ENCODE data around the gene RAB3C.
"Not testable (repeated sequence)": the region's sequence is repeated elsewhere in the genome, so short reads cannot be mapped to it uniquely, and the experiment has no call there.

RAB3C gene

GRCh38 chr5:58674070-58674469 is 91.2 kb downstream of the RAB3C start:
- H3K4me3 ChIP-seq (ENCODE audit: low read length): no peak overlapping the region
- H3K9me3 ChIP-seq (ENCODE audit: control insufficient read depth, insufficient read depth, low read length): no peaks in the 10 kb centered on the region
- H3K36me3 ChIP-seq (ENCODE audit: control insufficient read depth, insufficient read depth, low read length): no peaks in the 10 kb centered on the region
- no peaks in the 10 kb centered on the region for H3K27me3 ChIP-seq (ENCODE audit: control insufficient read depth, insufficient read depth, low read length)
- WGBS (ENCODE audit: insufficient coverage, insufficient read length): no CpG with 5 or more reads among the region's 2 CpGs
- H3K27ac ChIP-seq (ENCODE audit: low read length): no peak overlapping the region
- no peaks in the 10 kb centered on the region for H3K4me1 ChIP-seq (ENCODE audit: control insufficient read depth, insufficient read depth, low read length)
- DNase-seq (ENCODE audit: low read depth, low spot score): no peak

DNA sequence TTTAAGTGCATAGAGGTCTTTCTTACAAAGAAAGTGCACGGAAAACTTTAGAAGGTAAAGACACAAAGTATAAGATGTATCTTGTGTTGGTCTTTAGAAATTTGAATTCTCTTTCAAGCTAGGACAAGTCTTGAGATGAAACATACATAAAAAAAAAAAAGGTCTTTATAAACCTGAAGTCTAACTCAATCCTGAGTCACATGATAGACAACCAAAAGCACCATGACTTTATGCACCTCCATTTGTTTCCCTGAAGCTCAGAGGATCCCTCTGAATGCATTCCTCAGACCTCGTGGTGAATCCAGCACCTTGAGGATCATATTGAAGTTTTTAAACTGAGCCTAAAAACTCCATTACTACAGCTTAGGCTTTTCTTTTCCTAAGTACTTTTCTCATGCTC is 91.8 kb downstream of the RAB3C start:
- Histone ChIP-seq H3K9me3 (ENCODE audit: control insufficient read depth, insufficient read depth, low read length) (no peaks in the 10 kb centered on the region), H3K27ac (ENCODE audit: low read length) (no peak overlapping the region), H3K4me3 (ENCODE audit: low read length) (no peak overlapping the region), H3K36me3 (ENCODE audit: control insufficient read depth, insufficient read depth, low read length) (no peaks in the 10 kb centered on the region), H3K27me3 (ENCODE audit: control insufficient read depth, insufficient read depth, low read length) (no peaks in the 10 kb centered on the region), H3K4me1 (ENCODE audit: control insufficient read depth, insufficient read depth, low read length) (no peaks in the 10 kb centered on the region)
- WGBS (ENCODE audit: insufficient coverage, insufficient read length): no CpG with 5 or more reads among the region's 2 CpGs
- no peak for DNase-seq (ENCODE audit: low read depth, low spot score)

DNA sequence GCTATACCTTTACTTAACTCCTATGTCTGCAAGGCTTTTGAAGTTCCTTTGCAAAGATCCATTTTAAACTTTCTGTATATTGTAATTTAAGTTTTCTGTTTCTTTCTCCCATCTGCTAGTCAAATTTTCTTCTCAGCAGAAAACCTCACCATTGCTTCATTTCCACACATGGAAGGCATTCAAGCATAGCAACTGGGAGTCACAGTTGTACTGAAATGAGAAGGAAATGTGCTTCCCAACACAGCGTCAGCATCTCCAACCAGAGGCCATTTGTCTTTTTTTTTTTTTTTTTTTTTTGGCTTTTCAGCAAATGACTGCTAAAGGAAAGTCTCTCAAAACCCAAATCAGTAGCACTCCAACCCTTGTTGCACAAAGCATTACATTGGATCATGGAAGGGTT is 92.5 kb downstream of the RAB3C start:
- H3K27me3 ChIP-seq (ENCODE audit: control insufficient read depth, insufficient read depth, low read length): no peaks in the 10 kb centered on the region

GRCh38 chr5:58677650-58678049 is 94.8 kb downstream of the RAB3C start:
- no CpG with 5 or more reads among the region's 2 CpGs for WGBS (ENCODE audit: insufficient coverage, insufficient read length)
- Histone ChIP-seq H3K4me1 (ENCODE audit: control insufficient read depth, insufficient read depth, low read length) (no peaks in the 10 kb centered on the region), H3K27me3 (ENCODE audit: control insufficient read depth, insufficient read depth, low read length) (no peaks in the 10 kb centered on the region), H3K9me3 (ENCODE audit: control insufficient read depth, insufficient read depth, low read length) (no peaks in the 10 kb centered on the region), H3K36me3 (ENCODE audit: control insufficient read depth, insufficient read depth, low read length) (no peaks in the 10 kb centered on the region), H3K4me3 (ENCODE audit: low read length) (no peak overlapping the region), H3K27ac (ENCODE audit: low read length) (no peak overlapping the region)
- DNase-seq (ENCODE audit: low read depth, low spot score): no peak

More for the DNA sequence above, 92.5 kb downstream of the RAB3C start:
- Histone ChIP-seq H3K36me3 (ENCODE audit: control insufficient read depth, insufficient read depth, low read length) (no peaks in the 10 kb centered on the region), H3K4me3 (ENCODE audit: low read length) (no peak overlapping the region), H3K9me3 (ENCODE audit: control insufficient read depth, insufficient read depth, low read length) (no peaks in the 10 kb centered on the region), H3K4me1 (ENCODE audit: control insufficient read depth, insufficient read depth, low read length) (no peaks in the 10 kb centered on the region), H3K27ac (ENCODE audit: low read length) (no peak overlapping the region)
- WGBS (ENCODE audit: insufficient coverage, insufficient read length): no CpG with 5 or more reads among the region's 1 CpG
- DNase-seq (ENCODE audit: low read depth, low spot score): no peak

DNA sequence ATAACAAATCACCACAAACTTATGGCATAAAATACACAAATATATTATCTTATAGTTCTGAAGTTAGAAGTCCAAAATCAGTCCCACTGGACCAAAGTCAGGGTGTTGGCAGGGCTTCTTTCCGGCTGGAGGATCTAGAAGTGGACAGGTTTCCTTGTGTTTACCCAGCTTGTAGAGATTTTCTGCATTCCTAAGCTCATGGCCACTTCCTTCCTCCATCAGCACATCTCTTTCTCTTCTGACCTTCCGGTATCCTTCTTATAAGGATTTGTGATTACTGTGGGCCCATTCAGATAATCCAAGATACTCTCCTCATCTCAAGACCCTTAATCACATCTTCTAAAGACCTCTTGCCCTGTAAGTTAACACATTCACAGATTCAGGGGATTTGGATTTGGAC is 97.6 kb downstream of the RAB3C start:
- Histone ChIP-seq H3K27ac (ENCODE audit: low read length) (no peak overlapping the region), H3K4me1 (ENCODE audit: control insufficient read depth, insufficient read depth, low read length) (no peaks in the 10 kb centered on the region), H3K4me3 (ENCODE audit: low read length) (no peak overlapping the region), H3K9me3 (ENCODE audit: control insufficient read depth, insufficient read depth, low read length) (no peaks in the 10 kb centered on the region), H3K36me3 (ENCODE audit: control insufficient read depth, insufficient read depth, low read length) (no peaks in the 10 kb centered on the region), H3K27me3 (ENCODE audit: control insufficient read depth, insufficient read depth, low read length) (no peaks in the 10 kb centered on the region)
- DNase-seq (ENCODE audit: low read depth, low spot score): no peak
- no CpG with 5 or more reads among the region's 2 CpGs for WGBS (ENCODE audit: insufficient coverage, insufficient read length)

DNA sequence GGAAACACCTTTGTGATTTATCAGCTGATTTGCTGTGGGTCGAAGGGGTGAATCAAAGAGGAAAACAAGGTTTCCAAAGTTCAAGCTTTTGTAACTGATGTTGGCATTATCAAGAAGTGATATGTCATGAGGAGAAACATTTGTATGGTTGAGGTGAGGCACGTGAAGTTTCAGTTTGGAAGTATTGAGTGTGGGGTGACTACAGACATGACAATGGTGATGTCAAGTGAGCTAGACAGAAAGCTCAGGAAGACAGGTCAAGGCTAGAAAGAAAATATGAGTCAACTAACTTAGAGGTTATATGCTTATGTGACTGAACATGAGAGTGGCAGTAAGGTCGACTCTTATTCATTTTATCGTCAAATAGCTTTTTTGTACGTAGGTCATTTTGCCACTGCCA is 99.1 kb downstream of the RAB3C start:
- H3K27me3 ChIP-seq (ENCODE audit: control insufficient read depth, insufficient read depth, low read length): no peaks in the 10 kb centered on the region
- no peak overlapping the region for H3K4me3 ChIP-seq (ENCODE audit: low read length)
- no peaks in the 10 kb centered on the region for H3K36me3 ChIP-seq (ENCODE audit: control insufficient read depth, insufficient read depth, low read length)
- H3K27ac ChIP-seq (ENCODE audit: low read length): no peak overlapping the region
- no peak for DNase-seq (ENCODE audit: low read depth, low spot score)
- no CpG with 5 or more reads among the region's 5 CpGs for WGBS (ENCODE audit: insufficient coverage, insufficient read length)
- H3K4me1 ChIP-seq (ENCODE audit: control insufficient read depth, insufficient read depth, low read length): no peaks in the 10 kb centered on the region
- H3K9me3 ChIP-seq (ENCODE audit: control insufficient read depth, insufficient read depth, low read length): no peaks in the 10 kb centered on the region

DNA sequence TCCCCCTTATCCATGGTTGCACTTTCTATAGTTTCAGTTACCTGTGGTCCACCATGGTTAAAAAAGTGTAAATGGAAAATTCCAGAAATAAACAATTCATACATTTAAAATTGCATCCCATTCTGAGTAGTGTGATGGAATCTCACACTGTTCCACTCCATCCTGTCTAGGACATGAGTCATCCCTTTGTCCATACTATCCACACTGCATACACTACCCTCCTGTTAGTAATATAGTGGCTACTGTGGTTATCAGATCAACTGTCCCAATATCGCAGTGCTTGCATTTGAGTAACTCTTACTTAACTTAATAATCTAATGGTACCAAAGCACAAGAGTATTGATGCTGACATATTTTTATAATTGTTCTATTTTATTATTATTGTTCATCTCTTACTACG is 100.7 kb downstream of the RAB3C start:
- no peak for DNase-seq (ENCODE audit: low read depth, low spot score)
- WGBS (ENCODE audit: insufficient coverage, insufficient read length): no CpG with 5 or more reads among the region's 2 CpGs
- H3K36me3 ChIP-seq (ENCODE audit: control insufficient read depth, insufficient read depth, low read length): no peaks in the 10 kb centered on the region
- no peaks in the 10 kb centered on the region for H3K4me1 ChIP-seq (ENCODE audit: control insufficient read depth, insufficient read depth, low read length)
- H3K4me3 ChIP-seq (ENCODE audit: low read length): no peak overlapping the region
- no peaks in the 10 kb centered on the region for H3K27me3 ChIP-seq (ENCODE audit: control insufficient read depth, insufficient read depth, low read length)
- no peaks in the 10 kb centered on the region for H3K9me3 ChIP-seq (ENCODE audit: control insufficient read depth, insufficient read depth, low read length)
- H3K27ac ChIP-seq (ENCODE audit: low read length): no peak overlapping the region

DNA sequence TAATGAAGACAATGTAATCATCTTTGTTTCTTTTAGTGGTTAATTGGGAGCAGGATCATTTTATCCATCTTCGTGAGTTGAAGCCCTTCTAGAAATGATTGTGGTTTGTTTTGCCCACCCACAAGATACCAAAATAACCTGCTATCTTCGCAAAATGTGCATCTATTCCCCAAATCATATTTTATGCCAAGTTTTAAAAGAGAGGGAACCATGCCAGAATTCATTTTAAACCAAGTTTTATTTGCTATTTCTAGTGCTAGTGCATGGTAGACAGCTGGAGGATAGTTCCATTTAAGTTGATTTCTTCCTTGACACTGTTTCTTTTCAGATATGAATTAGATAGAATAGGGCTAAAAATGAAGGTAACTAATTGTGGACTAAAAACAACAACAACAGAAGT is 104.2 kb downstream of the RAB3C start:
- Histone ChIP-seq H3K9me3 (ENCODE audit: control insufficient read depth, insufficient read depth, low read length) (no peaks in the 10 kb centered on the region), H3K27ac (ENCODE audit: low read length) (no peak overlapping the region), H3K27me3 (ENCODE audit: control insufficient read depth, insufficient read depth, low read length) (no peaks in the 10 kb centered on the region), H3K36me3 (ENCODE audit: control insufficient read depth, insufficient read depth, low read length) (no peaks in the 10 kb centered on the region), H3K4me1 (ENCODE audit: control insufficient read depth, insufficient read depth, low read length) (no peaks in the 10 kb centered on the region), H3K4me3 (ENCODE audit: low read length) (no peak overlapping the region)
- no peak for DNase-seq (ENCODE audit: low read depth, low spot score)
- no CpG with 5 or more reads among the region's 2 CpGs for WGBS (ENCODE audit: insufficient coverage, insufficient read length)

DNA sequence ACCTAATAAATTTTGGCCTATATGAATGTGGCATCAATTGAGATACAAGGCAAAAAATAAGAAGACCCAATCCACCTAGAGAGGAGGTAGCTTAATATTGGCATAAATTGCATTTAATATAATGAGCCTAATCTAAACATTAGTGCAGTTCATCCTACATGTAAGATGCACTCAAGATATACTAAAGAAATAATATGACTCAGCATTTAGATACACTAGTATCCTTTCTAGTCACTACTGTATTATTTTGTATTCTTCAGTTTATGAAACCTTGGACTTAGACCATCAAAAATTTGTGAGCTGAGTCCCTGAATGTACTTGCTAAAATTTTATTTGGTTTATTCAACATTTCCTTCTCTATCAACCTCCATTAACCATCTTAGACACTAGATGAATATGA is 104.7 kb downstream of the RAB3C start:
- H3K27ac ChIP-seq (ENCODE audit: low read length): no peak overlapping the region
- H3K36me3 ChIP-seq (ENCODE audit: control insufficient read depth, insufficient read depth, low read length): no peaks in the 10 kb centered on the region
- no peak for DNase-seq (ENCODE audit: low read depth, low spot score)
- H3K9me3 ChIP-seq (ENCODE audit: control insufficient read depth, insufficient read depth, low read length): no peaks in the 10 kb centered on the region
- H3K4me1 ChIP-seq (ENCODE audit: control insufficient read depth, insufficient read depth, low read length): no peaks in the 10 kb centered on the region
- H3K27me3 ChIP-seq (ENCODE audit: control insufficient read depth, insufficient read depth, low read length): no peaks in the 10 kb centered on the region
- no peak overlapping the region for H3K4me3 ChIP-seq (ENCODE audit: low read length)

DNA sequence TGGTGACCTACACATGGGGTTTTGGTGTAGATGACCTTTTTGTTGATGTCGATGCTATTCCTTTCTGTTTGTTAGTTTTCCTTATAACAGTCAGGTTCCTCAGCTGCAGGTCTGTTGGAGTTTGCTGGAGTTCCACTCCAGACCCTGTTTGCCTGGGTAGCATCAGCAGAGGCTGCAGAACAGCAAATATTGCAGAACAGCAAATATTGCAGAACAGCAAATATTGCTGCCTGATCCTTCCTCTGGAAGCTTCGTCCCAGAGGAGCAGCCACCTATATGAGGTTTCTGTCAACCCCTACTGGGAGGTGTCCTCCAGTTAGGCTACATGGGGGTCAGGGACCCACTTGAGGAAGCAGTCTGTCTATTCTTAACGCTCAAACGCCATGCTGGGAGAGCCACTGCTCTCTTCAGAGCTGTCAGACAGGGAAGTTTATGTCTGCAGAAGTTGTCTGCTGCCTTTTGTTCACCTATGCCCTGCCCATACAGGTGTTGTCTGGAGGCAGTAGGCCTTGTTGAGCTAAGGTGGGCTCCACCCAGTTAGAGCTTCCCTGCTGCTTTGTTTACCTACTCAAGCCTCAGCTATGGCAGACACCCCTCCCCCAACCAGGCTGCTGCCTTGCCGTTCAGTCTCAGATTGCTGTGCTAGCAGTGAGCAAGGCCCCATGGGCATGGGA is 116.3 kb downstream of the RAB3C start:
- not testable (repeated sequence) for H3K36me3 ChIP-seq (ENCODE audit: control insufficient read depth, insufficient read depth, low read length); H3K9me3 ChIP-seq (ENCODE audit: control insufficient read depth, insufficient read depth, low read length); H3K27ac ChIP-seq (ENCODE audit: low read length); H3K4me3 ChIP-seq (ENCODE audit: low read length); H3K4me1 ChIP-seq (ENCODE audit: control insufficient read depth, insufficient read depth, low read length); H3K27me3 ChIP-seq (ENCODE audit: control insufficient read depth, insufficient read depth, low read length); DNase-seq (ENCODE audit: low read depth, low spot score)
- no CpG with 5 or more reads among the region's 5 CpGs for WGBS (ENCODE audit: insufficient coverage, insufficient read length)

DNA sequence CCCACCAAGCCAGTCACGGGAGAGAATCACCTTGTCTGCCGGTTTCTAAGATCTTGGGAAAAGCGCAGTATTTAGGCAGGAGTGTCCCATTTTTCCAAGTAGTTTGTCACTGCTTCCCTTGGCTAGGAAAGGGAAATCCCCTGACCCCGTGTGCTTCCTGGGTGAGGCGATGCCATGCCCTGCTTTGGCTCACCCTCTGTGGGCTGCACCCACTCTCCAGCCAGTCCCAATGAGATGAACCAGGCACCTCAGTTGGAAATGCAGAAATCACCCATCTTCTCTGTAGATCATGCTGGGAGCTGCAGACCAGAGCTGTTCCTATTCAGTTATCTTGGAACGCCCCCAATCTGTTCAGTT is 116.9 kb downstream of the RAB3C start:
- H3K4me1 ChIP-seq (ENCODE audit: control insufficient read depth, insufficient read depth, low read length): no peaks in the 10 kb centered on the region
- H3K4me3 ChIP-seq (ENCODE audit: low read length): no peak overlapping the region
- no peak overlapping the region for H3K27ac ChIP-seq (ENCODE audit: low read length)
- WGBS (ENCODE audit: insufficient coverage, insufficient read length): no CpG with 5 or more reads among the region's 6 CpGs
- no peaks in the 10 kb centered on the region for H3K27me3 ChIP-seq (ENCODE audit: control insufficient read depth, insufficient read depth, low read length)
- H3K36me3 ChIP-seq (ENCODE audit: control insufficient read depth, insufficient read depth, low read length): no peaks in the 10 kb centered on the region
- no peaks in the 10 kb centered on the region for H3K9me3 ChIP-seq (ENCODE audit: control insufficient read depth, insufficient read depth, low read length)
- no peak for DNase-seq (ENCODE audit: low read depth, low spot score)
